A549 (cell line): ENCODE results near the gene TRABD2B. TPM values are rescaled to one million over a fixed set of nuclear protein-coding genes. Genes with fewer than 3 reads are reported as not detected.

Experiments
- ATAC-seq, 2 experiments: fragments of 200-7000 bp in 1 of 2; fragments of >200 bp in 1 of 2; cut with Nextera tagmentation in 1 of 2; cut with Tn5 transposase in 1 of 2; 3 replicates each; pipeline versions ENCODE4 v1.8.0 to v1.9.1; 2018 to 2020; ENCODE audit warnings: mild to moderate bottlenecking in 1 of 2, moderate library complexity in 1 of 2
- CTCF ChIA-PET: fragments of 300-600 bp; sonication (Branson Sonifier 250); formaldehyde crosslinking; extraction: SDS; loops from one replicate; lab custom pipeline; 2021; ENCODE audit warnings: antibody characterized with exemption, inconsistent platforms; lab: Yijun Ruan, JAX
- POLR2A ChIA-PET: fragments of 350-600 bp; formaldehyde crosslinking; extraction: SDS; loops from one replicate; lab custom pipeline; 2021; ENCODE audit warnings: antibody characterized with exemption, inconsistent platforms; lab: Yijun Ruan, JAX
- DNase-seq, 2 experiments: peaks; one replicate each; pipeline versions ENCODE4 v3.0.0 to v3.0.0-alpha.2; 2011 to 2016; ENCODE audit warnings: low read depth in 1 of 2, low spot score in 1 of 2
- FAIRE-seq: peaks from 2 replicates; lab custom pipeline; 2011; peaks lifted over from hg19 to GRCh38; lab: Jason Lieb, UNC
- H3K27ac ChIP-seq, 2 experiments: fragments of >200 bp; sonication (Bioruptor Twin); formaldehyde crosslinking; 3 replicates each; pipeline ENCODE4 v1.5.1; 2016 to 2017
- H3K4me1 ChIP-seq: fragments of >200 bp; sonication (Bioruptor Twin); formaldehyde crosslinking; 3 replicates; pipeline ENCODE4 v1.6.1; 2016
- H3K4me2 ChIP-seq: fragments of >200 bp; sonication (Bioruptor Twin); formaldehyde crosslinking; 3 replicates; pipeline ENCODE4 v1.6.1; 2016
- H3K4me3 ChIP-seq: fragments of >200 bp; sonication (Bioruptor Twin); formaldehyde crosslinking; 3 replicates; pipeline ENCODE4 v1.5.1; 2016
- H3K9me3 ChIP-seq: fragments of >200 bp; sonication (Bioruptor Twin); formaldehyde crosslinking; 3 replicates; pipeline ENCODE4 v1.6.1; 2016
- CHD2 ChIP-seq: fragments of 150-350 bp; IDR thresholded peaks from 2 replicates; pipeline ENCODE4 v1.6.1; 2014; ENCODE audit warnings: low read length; ENCODE audit not compliant: partially characterized antibody
- CHD4 ChIP-seq: fragments of 200-600 bp; sonication (generic); IDR thresholded peaks from 2 replicates; pipeline ENCODE4 v1.6.1; 2016; ENCODE audit warnings: antibody characterized with exemption, mild to moderate bottlenecking, borderline replicate concordance
- EHMT2 ChIP-seq: fragments of 200-600 bp; sonication (generic); IDR thresholded peaks from 2 replicates; pipeline ENCODE4 v1.6.1; 2016; ENCODE audit warnings: antibody characterized with exemption, low read depth, mild to moderate bottlenecking, moderate library complexity
- EP300 ChIP-seq, 2 experiments: fragments of >200 bp; sonication (Bioruptor Twin); formaldehyde crosslinking; IDR thresholded peaks; 2 replicates in 1 of 2; 3 replicates in 1 of 2; pipeline ENCODE4 v1.6.1; 2016 to 2017
- ESRRA ChIP-seq: fragments of 150-350 bp; IDR thresholded peaks from 2 replicates; pipeline ENCODE4 v1.6.1; 2014; ENCODE audit warnings: mild to moderate bottlenecking, low read length, borderline replicate concordance
- HOXA7 ChIP-seq: fragments of 250-450 bp; sonication (Bioruptor Pico); IDR thresholded peaks from 2 replicates; pipeline ENCODE4 v1.5.0; 2020; ENCODE audit warnings: mild to moderate bottlenecking, moderate library complexity
- HOXB5 ChIP-seq: fragments of 250-450 bp; sonication (Bioruptor Pico); IDR thresholded peaks from 2 replicates; pipeline ENCODE4 v1.5.0; 2020; ENCODE audit warnings: mild to moderate bottlenecking, moderate library complexity
- MAFK ChIP-seq: fragments of 450-650 bp; IDR thresholded peaks from 2 replicates; pipeline ENCODE4 v1.6.1; 2014; ENCODE audit not compliant: partially characterized antibody
- MYC ChIP-seq: IDR thresholded peaks from 2 replicates; pipeline ENCODE4 v1.6.1; 2012; ENCODE audit warnings: mild to moderate bottlenecking, inconsistent platforms, low read length, improper control_type of control experiment, borderline replicate concordance
- NR3C1 ChIP-seq: fragments of >200 bp; sonication (Bioruptor Twin); formaldehyde crosslinking; IDR thresholded peaks from 3 replicates; pipeline ENCODE4 v1.6.1; 2017
- RAD21 ChIP-seq, 2 experiments: fragments of >200 bp in 1 of 2; sonication (Bioruptor Twin) in 1 of 2; formaldehyde crosslinking in 1 of 2; IDR thresholded peaks in 1 of 2; conservative IDR thresholded peaks in 1 of 2; 2 replicates in 1 of 2; 3 replicates in 1 of 2; pipeline ENCODE4 v1.6.1; 2012 to 2018; ENCODE audit warnings: inconsistent platforms in 1 of 2
- SREBF2 ChIP-seq: fragments of 450-650 bp; IDR thresholded peaks from 2 replicates; pipeline ENCODE4 v1.6.1; 2014; ENCODE audit warnings: mild to moderate bottlenecking, moderate library complexity
- TP53 ChIP-seq: fragments of 250-450 bp; sonication (Bioruptor Pico); IDR thresholded peaks from 2 replicates; pipeline ENCODE4 v1.5.0; 2021; ENCODE audit warnings: mild to moderate bottlenecking, moderate library complexity
- ZC3H11A ChIP-seq: fragments of 450-650 bp; IDR thresholded peaks from 2 replicates; pipeline ENCODE4 v1.6.1; 2014; ENCODE audit warnings: antibody characterized with exemption, mild to moderate bottlenecking
- ZFP36 ChIP-seq: fragments of 450-650 bp; IDR thresholded peaks from 2 replicates; pipeline ENCODE4 v1.6.1; 2014; ENCODE audit warnings: borderline replicate concordance; ENCODE audit not compliant: partially characterized antibody
- ZNF302 ChIP-seq: fragments of 250-450 bp; sonication (Bioruptor Pico); IDR thresholded peaks from 2 replicates; pipeline ENCODE4 v1.9.0; 2021; ENCODE audit warnings: inconsistent platforms, mild to moderate bottlenecking, moderate library complexity
- WGBS: methylation state at CpG from one replicate; pipeline ENCODE4 v1.1.6; 2017; ENCODE audit errors: missing lambda C conversion rate; 5-methylcytosine and 5-hydroxymethylcytosine counted together
- polyA plus RNA-seq, 4 experiments: library from polyadenylated mRNA; depleted of rRNA in 3 of 4; stranded (reverse); fragments of >200 nt; fragmentation: RNase III in 1 of 4; extraction: RNeasy Plus Mini Kit Qiagen cat#74134 plus additional on column Dnase treatment in 1 of 4; gene quantifications; 2 replicates in 3 of 4; 3 replicates in 1 of 4; pipeline ENCODE4 v1.2.3, GENCODE V29; 2011 to 2017
- TF ChIP-seq, protein P1 (sequence below): fragments of 450-650 bp; IDR thresholded peaks from 2 replicates; pipeline ENCODE4 v1.6.1; 2014; ENCODE audit warnings: antibody characterized with exemption
- TF ChIP-seq, protein P2 (sequence below): IDR thresholded peaks from 2 replicates; pipeline ENCODE4 v1.6.1; 2012
- TF ChIP-seq, protein P3 (sequence below): fragments of >200 bp; sonication (Bioruptor Twin); formaldehyde crosslinking; IDR thresholded peaks from 2 replicates; pipeline ENCODE4 v1.6.1; 2016
- TF ChIP-seq, protein P4 (sequence below): fragments of >200 bp; sonication (Bioruptor Twin); formaldehyde crosslinking; IDR thresholded peaks from 3 replicates; pipeline ENCODE4 v1.6.1; 2016
- TF ChIP-seq, protein P5 (sequence below): fragments of 150-350 bp; IDR thresholded peaks from 2 replicates; pipeline ENCODE4 v1.6.1; 2014; ENCODE audit warnings: low read depth, mild to moderate bottlenecking, low read length

TRABD2B gene
- polyA plus RNA-seq, 2 of the 4 experiments (the other 2 are of a cell fraction) = 0.04 to 0.21 TPM

DNA sequence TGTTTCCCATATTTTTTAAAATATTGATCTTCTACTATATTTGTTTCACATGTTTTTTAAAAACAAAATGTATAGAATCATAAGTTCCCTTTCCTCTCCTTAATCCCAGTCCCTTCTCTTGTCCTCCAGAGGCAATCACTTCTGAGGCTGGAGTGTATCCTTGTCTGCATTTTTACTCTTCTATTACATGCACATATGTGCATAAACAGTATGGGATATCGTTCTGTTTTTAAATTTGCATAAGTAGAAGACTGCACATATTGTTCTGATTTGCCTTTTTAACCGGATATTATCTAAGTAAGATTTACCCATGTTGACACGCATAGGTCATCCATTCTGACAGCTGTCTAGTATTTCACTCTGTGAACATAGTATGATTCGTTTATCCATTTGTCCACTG is 142.0 kb downstream of the TRABD2B start:
- ChIA-PET CTCF (no interaction called here), POLR2A (no interaction called here)
- ATAC-seq (no peak), DNase-seq (no peak), FAIRE-seq (no peak)
- H3K4me2 ChIP-seq = no peak overlapping the region
- H3K9me3 ChIP-seq = no peaks in the 10 kb centered on the region
- H3K4me3 ChIP-seq = no peak overlapping the region
- 38% methylated on average over 4 of the region's 4 CpGs for WGBS
- TF ChIP-seq TP53 (CRISPR knock-in tag) = no peak
- TF ChIP-seq, protein P1, sequence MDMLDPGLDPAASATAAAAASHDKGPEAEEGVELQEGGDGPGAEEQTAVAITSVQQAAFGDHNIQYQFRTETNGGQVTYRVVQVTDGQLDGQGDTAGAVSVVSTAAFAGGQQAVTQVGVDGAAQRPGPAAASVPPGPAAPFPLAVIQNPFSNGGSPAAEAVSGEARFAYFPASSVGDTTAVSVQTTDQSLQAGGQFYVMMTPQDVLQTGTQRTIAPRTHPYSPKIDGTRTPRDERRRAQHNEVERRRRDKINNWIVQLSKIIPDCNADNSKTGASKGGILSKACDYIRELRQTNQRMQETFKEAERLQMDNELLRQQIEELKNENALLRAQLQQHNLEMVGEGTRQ = no peak
- TF ChIP-seq ESRRA = no peak
- TF ChIP-seq ZNF302 (CRISPR knock-in tag) = no peak
- no peak for TF ChIP-seq EP300 (IDR thresholded peaks at IDR 0.05)
- TF ChIP-seq, all 56 proteins: peak for 0
- Histone ChIP-seq H3K27ac (no peak overlapping the region), H3K4me1 (no peaks in the 10 kb centered on the region)

DNA sequence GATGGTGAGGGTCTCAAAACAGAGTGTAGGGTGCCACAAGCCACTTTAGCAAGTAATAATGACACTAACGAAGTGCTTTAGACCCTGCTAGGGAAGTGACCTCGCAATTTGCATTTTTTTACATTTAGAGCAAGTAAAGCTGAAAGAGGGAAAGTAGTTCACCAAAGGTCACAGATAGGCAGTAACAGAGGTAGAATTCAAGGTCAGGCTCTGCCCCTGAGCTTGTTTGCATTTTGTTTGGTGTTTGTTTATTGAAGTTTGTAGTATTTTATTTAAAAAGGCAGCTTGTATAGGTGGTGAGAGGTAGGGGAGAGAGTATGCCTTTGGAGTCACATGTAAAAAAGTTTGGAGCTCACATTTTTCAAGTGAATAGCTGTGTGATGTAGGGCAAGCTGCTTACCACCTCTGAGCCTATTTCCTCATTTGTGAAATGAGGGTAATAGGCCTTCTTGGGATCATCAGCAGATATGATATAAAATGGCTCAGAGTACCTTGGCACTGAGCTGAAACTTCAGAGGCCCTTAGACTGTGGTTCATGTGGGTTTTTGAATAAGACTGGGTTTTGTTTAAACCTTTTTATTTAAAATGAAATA is 142.5 kb downstream of the TRABD2B start:
- FAIRE-seq = no peak
- POLR2A ChIA-PET = no interaction called here
- 48% methylated on average over 2 of the region's 2 CpGs for WGBS

DNA sequence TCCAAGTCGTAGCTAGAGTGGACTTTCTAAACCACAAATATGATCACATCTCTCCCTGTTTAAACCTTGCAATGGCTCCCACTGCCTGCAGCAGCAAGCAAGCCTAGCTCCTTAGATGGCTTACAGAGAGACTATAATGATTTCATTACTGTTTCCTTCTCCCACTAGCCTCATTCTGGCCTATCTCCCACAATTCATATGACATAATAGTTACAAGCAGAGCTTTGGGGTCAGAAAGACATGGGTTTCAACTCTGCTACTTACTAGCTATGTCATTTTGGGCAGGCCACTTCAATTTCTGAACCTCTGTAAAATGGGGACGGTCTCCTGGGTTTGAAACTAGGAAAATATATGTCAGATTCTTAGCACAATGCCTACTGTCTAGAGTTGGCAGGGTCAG is 143.3 kb downstream of the TRABD2B start:
- Histone ChIP-seq H3K4me1 (no peaks in the 10 kb centered on the region), H3K4me3 (no peak overlapping the region)
- no peak for DNase-seq
- FAIRE-seq = no peak
- POLR2A ChIA-PET = no interaction called here
- TF ChIP-seq, protein P2, sequence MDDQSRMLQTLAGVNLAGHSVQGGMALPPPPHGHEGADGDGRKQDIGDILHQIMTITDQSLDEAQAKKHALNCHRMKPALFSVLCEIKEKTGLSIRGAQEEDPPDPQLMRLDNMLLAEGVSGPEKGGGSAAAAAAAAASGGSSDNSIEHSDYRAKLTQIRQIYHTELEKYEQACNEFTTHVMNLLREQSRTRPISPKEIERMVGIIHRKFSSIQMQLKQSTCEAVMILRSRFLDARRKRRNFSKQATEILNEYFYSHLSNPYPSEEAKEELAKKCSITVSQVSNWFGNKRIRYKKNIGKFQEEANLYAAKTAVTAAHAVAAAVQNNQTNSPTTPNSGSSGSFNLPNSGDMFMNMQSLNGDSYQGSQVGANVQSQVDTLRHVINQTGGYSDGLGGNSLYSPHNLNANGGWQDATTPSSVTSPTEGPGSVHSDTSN = no peak
- no peak for TF ChIP-seq ZC3H11A
- TF ChIP-seq, protein P3, sequence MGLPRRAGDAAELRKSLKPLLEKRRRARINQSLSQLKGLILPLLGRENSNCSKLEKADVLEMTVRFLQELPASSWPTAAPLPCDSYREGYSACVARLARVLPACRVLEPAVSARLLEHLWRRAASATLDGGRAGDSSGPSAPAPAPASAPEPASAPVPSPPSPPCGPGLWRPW = no peak
- no peak for TF ChIP-seq HOXB5 (CRISPR knock-in tag)
- TF ChIP-seq HOXA7 (CRISPR knock-in tag) = no peak
- no peak for TF ChIP-seq SREBF2
- no peak for TF ChIP-seq EHMT2
- no peak for TF ChIP-seq MYC
- TF ChIP-seq, protein P4, sequence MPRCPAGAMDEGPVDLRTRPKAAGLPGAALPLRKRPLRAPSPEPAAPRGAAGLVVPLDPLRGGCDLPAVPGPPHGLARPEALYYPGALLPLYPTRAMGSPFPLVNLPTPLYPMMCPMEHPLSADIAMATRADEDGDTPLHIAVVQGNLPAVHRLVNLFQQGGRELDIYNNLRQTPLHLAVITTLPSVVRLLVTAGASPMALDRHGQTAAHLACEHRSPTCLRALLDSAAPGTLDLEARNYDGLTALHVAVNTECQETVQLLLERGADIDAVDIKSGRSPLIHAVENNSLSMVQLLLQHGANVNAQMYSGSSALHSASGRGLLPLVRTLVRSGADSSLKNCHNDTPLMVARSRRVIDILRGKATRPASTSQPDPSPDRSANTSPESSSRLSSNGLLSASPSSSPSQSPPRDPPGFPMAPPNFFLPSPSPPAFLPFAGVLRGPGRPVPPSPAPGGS = no peak
- TF ChIP-seq, protein P5, sequence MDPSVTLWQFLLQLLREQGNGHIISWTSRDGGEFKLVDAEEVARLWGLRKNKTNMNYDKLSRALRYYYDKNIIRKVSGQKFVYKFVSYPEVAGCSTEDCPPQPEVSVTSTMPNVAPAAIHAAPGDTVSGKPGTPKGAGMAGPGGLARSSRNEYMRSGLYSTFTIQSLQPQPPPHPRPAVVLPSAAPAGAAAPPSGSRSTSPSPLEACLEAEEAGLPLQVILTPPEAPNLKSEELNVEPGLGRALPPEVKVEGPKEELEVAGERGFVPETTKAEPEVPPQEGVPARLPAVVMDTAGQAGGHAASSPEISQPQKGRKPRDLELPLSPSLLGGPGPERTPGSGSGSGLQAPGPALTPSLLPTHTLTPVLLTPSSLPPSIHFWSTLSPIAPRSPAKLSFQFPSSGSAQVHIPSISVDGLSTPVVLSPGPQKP = no peak
- TF ChIP-seq CHD4 = no peak
- TF ChIP-seq CHD2 = no peak
- TF ChIP-seq, all 56 proteins: peak for 0
- 13% methylated on average over 2 of the region's 2 CpGs for WGBS
- ATAC-seq = no peak
- no peak overlapping the region for H3K4me2 ChIP-seq
- CTCF ChIA-PET = no interaction called here
- no peak overlapping the region for H3K27ac ChIP-seq
- no peaks in the 10 kb centered on the region for H3K9me3 ChIP-seq

More for the DNA sequence above, 142.5 kb downstream of the TRABD2B start:
- CTCF ChIA-PET = no interaction called here
- H3K4me2 ChIP-seq = no peak overlapping the region
- no peaks in the 10 kb centered on the region for H3K9me3 ChIP-seq
- ATAC-seq (no peak), DNase-seq (no peak)
- no peaks in the 10 kb centered on the region for H3K4me1 ChIP-seq
- no peak overlapping the region for H3K4me3 ChIP-seq
- TF ChIP-seq NR3C1 = no peak
- TF ChIP-seq ZC3H11A = no peak
- TF ChIP-seq RAD21 (conservative IDR thresholded peaks at IDR 0.05 in 1 of 2, IDR thresholded peaks at IDR 0.05 in 1 of 2) = no peak
- TF ChIP-seq ZFP36 = no peak
- TF ChIP-seq MAFK = no peak
- no peak overlapping the region for H3K27ac ChIP-seq
